Pancreas (tissue), 10 donors: ENCODE measurements around the gene MPRIP. TPM values are rescaled to one million over a fixed set of nuclear protein-coding genes. Genes with fewer than 3 reads are reported as not detected.

Source experiments
- ATAC-seq, 4 donors: fragments of 200-7000 bp; cut with Tn5 transposase; one replicate each; pipeline versions ENCODE4 v1.8.0 to v1.9.1; 2020; ENCODE audit warnings: mild to moderate bottlenecking in 4 of 4, moderate library complexity in 4 of 4
- DNase-seq, 6 donors: peaks; one replicate each; pipeline ENCODE4 v3.0.0-alpha.2; 2020
- FAIRE-seq: peaks from 2 replicates; lab custom pipeline; 2012; peaks lifted over from hg19 to GRCh38; lab: Jason Lieb, UNC
- H3K27ac ChIP-seq, 4 donors: fragments of 200-600 bp; sonication (generic); 1 replicate in 3 of 4; 2 replicates in 1 of 4; pipeline versions ENCODE4 v1.5.0 to v1.8.0; 2020
- H3K27me3 ChIP-seq, 4 donors: fragments of 200-600 bp; one replicate each; pipeline ENCODE4 v1.8.0; 2021
- H3K36me3 ChIP-seq, 3 donors: fragments of 200-600 bp; sonication (generic) in 1 of 3; one replicate each; pipeline versions ENCODE4 v1.5.0 to v1.8.0; 2020 to 2021
- H3K4me1 ChIP-seq, 3 donors: fragments of 200-600 bp; one replicate each; pipeline ENCODE4 v1.8.0; 2021
- H3K4me3 ChIP-seq, 4 donors: fragments of 200-600 bp; sonication (generic) in 2 of 4; one replicate each; pipeline versions ENCODE4 v1.5.0 to v1.8.0; 2020 to 2021
- H3K9me3 ChIP-seq, 4 donors: fragments of 200-600 bp; one replicate each; pipeline ENCODE4 v1.8.0; 2021
- CTCF ChIP-seq, 4 donors: fragments of 200-600 bp; sonication (generic) in 3 of 4; IDR thresholded peaks; one replicate each; pipeline versions ENCODE4 v1.5.0 to v1.8.0; 2021; ENCODE audit warnings: antibody characterized with exemption in 4 of 4
- WGBS, 2 donors: extraction: QIAGEN DNeasy Blood & Tissue Kit; methylation state at CpG; one replicate each; pipeline ENCODE4 v1.1.7; 2013; 5-methylcytosine and 5-hydroxymethylcytosine counted together
- intact Hi-C, 3 donors: fragments of 100-400 bp; cut with DNase I; formaldehyde crosslinking; loops; one replicate each; pipeline versions ENCODE4 v1.11.1 to v1.14.2; 2022
- polyA plus RNA-seq, 2 donors: library from polyadenylated mRNA; stranded (reverse); fragments of 200-250 nt; gene quantifications; one replicate each; pipeline ENCODE4 v1.2.3, GENCODE V29; 2013
- total RNA-seq, 6 donors: library from RNA; stranded (reverse); fragmentation: NEBNext Ultra II Directional in 4 of 6; extraction: Animal tissue kit (Norgen Biotek cat#: 25700) in 4 of 6; gene quantifications; one replicate each; pipeline versions ENCODE4 v1.2.1 to v1.2.4, GENCODE V29; 2021 to 2023
- donor health status: healthy with polysubstance abuse.
- donor health status: DM: no; HTN: no; CAD: no; lungs with moderate emphysema.
- donor health status: DM: no; HTN: no; CAD: no.
- donor health status: control.
- donor health status: control.
- donor health status: Bipolar disorder and iron deficiency.
- donor health status: DM: yes; HTN: yes; CAD: no.
- donor health status: DM: no; HTN: no; CAD: no.
- donor health status: DM: no; HTN: no; CAD: no.
- donor health status: DM: yes; HTN: yes; CAD: no.

MPRIP gene
- total and polyA plus RNA-seq, 8 donors: 91.8 to 242 (median 107) TPM

- Histone ChIP-seq H3K27me3 (no peaks in the 10 kb centered on the region), H3K4me3 (no peak overlapping the region), H3K36me3 (peaks cover 0 to 55% (median 6%) of the 10 kb centered on the region in 3 donors), H3K9me3 (no peaks in the 10 kb centered on the region), H3K27ac (no peak overlapping the region), H3K4me1 (no peaks in the 10 kb centered on the region)
- intact Hi-C loops: no loop called here
- FAIRE-seq: no peak
- 43 to 47% methylated on average over 4 of the region's 4 CpGs for WGBS, 2 donors
- no peak for TF ChIP-seq CTCF (IDR thresholded peaks at IDR 0.05)
- peak in 2 of 6 donors; percentile 4 to 22 for DNase-seq
- ATAC-seq: no peak
Measured at GRCh38 chr17:17129466-17129865, 87.2 kb downstream of the MPRIP start.

GRCh38 chr17:17130077-17130844 is 88.0 kb downstream of the MPRIP start:
- intact Hi-C loops: no loop called here
- no peak overlapping the region for H3K27ac ChIP-seq
- no peak for TF ChIP-seq CTCF (IDR thresholded peaks at IDR 0.05)
- ATAC-seq (no peak), FAIRE-seq (no peak), DNase-seq (peak in 2 of 6 donors; percentile 13 to 30)
- no peaks in the 10 kb centered on the region for H3K27me3 ChIP-seq
- no peaks in the 10 kb centered on the region for H3K9me3 ChIP-seq
- no peak overlapping the region for H3K4me3 ChIP-seq
- peaks cover 0 to 60% (median 6%) of the 10 kb centered on the region in 3 donors for H3K36me3 ChIP-seq
- 77 to 83% methylated on average over 12 of the region's 12 CpGs for WGBS, 2 donors
- no peaks in the 10 kb centered on the region for H3K4me1 ChIP-seq

- H3K36me3 ChIP-seq: peaks cover 0 to 74% (median 14%) of the 10 kb centered on the region in 3 donors
- peak in 2 of 6 donors; percentile 7 to 25 for DNase-seq
- WGBS, 2 donors: 92 to 94% methylated on average over 4 of the region's 4 CpGs
- TF ChIP-seq CTCF (IDR thresholded peaks at IDR 0.05): no peak
- no peaks in the 10 kb centered on the region for H3K27me3 ChIP-seq
- no peaks in the 10 kb centered on the region for H3K9me3 ChIP-seq
- no peak for FAIRE-seq
- no peak for ATAC-seq
- H3K4me3 ChIP-seq: no peak overlapping the region
- H3K4me1 ChIP-seq: no peaks in the 10 kb centered on the region
- intact Hi-C loops: no loop called here
- H3K27ac ChIP-seq: no peak overlapping the region
Measured at GRCh38 chr17:17131839-17132238, 89.6 kb downstream of the MPRIP start.

- Histone ChIP-seq H3K27me3 (no peaks in the 10 kb centered on the region), H3K4me1 (no peaks in the 10 kb centered on the region), H3K36me3 (peaks cover 0 to 71% (median 16%) of the 10 kb centered on the region in 3 donors), H3K27ac (no peak overlapping the region), H3K9me3 (no peaks in the 10 kb centered on the region), H3K4me3 (no peak overlapping the region)
- DNase-seq (no peak), FAIRE-seq (no peak), ATAC-seq (no peak)
- WGBS, 2 donors: 91 to 92% methylated on average over 8 of the region's 8 CpGs
- intact Hi-C loops: no loop called here
- TF ChIP-seq CTCF (IDR thresholded peaks at IDR 0.05): no peak
Measured at GRCh38 chr17:17132746-17133145, 90.5 kb downstream of the MPRIP start.
